Measurements from ENCODE around the gene PWP2. TPM values are rescaled to one million over a fixed set of nuclear protein-coding genes. Genes with fewer than 3 reads are reported as not detected.
"Not testable (repeated sequence)": the region's sequence is repeated elsewhere in the genome, so short reads cannot be mapped to it uniquely, and the experiment has no call there.

PWP2 gene
- total RNA-seq, 1 experiment from 2014 or later = 8.2 TPM

GRCh38 chr21:44154816-44155230, 47.6 kb downstream of the PWP2 start:
- H3K9me2 ChIP-seq (replicated peaks; ENCODE audit: low read length); ATAC-seq; H3K36me3 ChIP-seq (ENCODE audit: low read depth, low read length); H4K20me1 ChIP-seq (ENCODE audit: low read length); DNase-seq; intact Hi-C loops (cut with micrococcal nuclease); H3K9me3 ChIP-seq (ENCODE audit: low read length); CTCF ChIA-PET; H3K79me2 ChIP-seq (ENCODE audit: low read length); H3K4me1 ChIP-seq (ENCODE audit: insufficient read depth, low read length); H2AFZ ChIP-seq (ENCODE audit: low read length); H3K4me2 ChIP-seq (ENCODE audit: low read length); POLR2A ChIA-PET (ENCODE audit: unreplicated experiment); H3K27me3 ChIP-seq (ENCODE audit: low read length); H3K4me3 ChIP-seq (ENCODE audit: low read length); H3F3A ChIP-seq (ENCODE audit: low read length, unreplicated experiment); H3K9ac ChIP-seq (ENCODE audit: low read length); BruUV-seq (replicated peaks); H3K27ac ChIP-seq (ENCODE audit: low read length): not testable (repeated sequence)

DNA sequence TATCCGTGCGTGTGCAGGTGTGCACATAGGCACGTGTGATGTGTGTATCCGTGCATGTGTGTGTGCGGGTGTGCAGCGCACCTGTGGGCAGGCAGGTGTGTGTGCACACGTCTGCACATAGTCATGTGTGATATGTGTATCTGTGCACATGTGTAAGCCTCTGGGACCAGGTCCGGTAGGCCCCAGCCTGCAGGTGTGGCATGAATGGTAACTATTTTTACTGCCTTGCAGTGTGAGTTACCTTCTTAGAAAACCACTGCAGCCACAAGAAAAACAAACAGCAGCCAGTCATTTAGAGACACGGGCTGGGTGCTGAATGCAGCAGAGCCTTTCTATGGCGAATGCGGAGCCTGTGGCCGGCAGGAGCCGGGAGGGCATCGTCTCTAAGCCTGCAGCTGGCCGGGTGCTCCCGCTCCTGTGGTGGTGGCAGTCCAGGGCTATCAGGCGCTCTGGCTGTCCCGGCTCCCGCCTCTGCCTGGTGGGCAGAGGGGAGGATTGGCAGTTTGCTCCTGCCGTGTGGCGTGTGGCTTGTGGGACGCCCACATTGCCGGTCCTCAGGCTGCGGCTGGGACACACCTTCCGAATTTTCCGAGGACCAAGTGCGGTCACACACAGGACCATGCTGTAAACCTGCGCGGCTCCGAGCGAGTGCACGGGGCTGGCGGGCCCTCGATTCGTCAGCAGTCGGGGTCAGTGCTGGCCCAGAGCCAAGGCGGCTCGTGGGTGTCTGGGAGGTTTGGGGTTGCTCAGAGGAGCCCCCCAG, 48.2 kb downstream of the PWP2 start:
- BruUV-seq (replicated peaks); H3F3A ChIP-seq (ENCODE audit: low read length, unreplicated experiment); H4K20me1 ChIP-seq (ENCODE audit: low read length); H3K27ac ChIP-seq (ENCODE audit: low read length); H3K4me2 ChIP-seq (ENCODE audit: low read length); H3K9ac ChIP-seq (ENCODE audit: low read length); CTCF ChIA-PET; H3K79me2 ChIP-seq (ENCODE audit: low read length); H3K4me3 ChIP-seq (ENCODE audit: low read length); intact Hi-C loops (cut with micrococcal nuclease); H3K36me3 ChIP-seq (ENCODE audit: low read depth, low read length); H3K9me2 ChIP-seq (replicated peaks; ENCODE audit: low read length); H3K9me3 ChIP-seq (ENCODE audit: low read length); H3K27me3 ChIP-seq (ENCODE audit: low read length); ATAC-seq; H3K4me1 ChIP-seq (ENCODE audit: insufficient read depth, low read length); DNase-seq; H2AFZ ChIP-seq (ENCODE audit: low read length); POLR2A ChIA-PET (ENCODE audit: unreplicated experiment): not testable (repeated sequence)

DNA sequence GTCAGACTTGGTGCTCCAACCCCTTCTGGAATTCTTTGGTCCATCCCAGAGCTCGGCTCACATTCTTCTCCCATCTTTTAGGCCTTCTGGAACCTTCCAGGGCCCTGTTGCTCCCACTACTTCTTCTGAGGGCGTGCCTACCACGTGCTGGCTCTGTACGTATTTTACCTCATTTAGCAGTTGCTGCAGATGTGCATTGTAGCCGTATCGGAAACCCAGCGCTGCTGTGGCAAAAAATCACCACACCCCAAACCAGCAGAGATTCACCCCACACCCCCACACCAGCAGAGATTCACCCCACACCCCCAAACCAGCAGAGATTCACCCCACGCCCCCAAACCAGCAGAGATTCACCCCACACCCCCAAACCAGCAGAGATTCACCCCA, 48.8 kb downstream of the PWP2 start:
- H3K9me3 ChIP-seq (ENCODE audit: low read length); POLR2A ChIA-PET (ENCODE audit: unreplicated experiment); H4K20me1 ChIP-seq (ENCODE audit: low read length); H3K4me1 ChIP-seq (ENCODE audit: insufficient read depth, low read length); DNase-seq; CTCF ChIA-PET; H3K27ac ChIP-seq (ENCODE audit: low read length); H2AFZ ChIP-seq (ENCODE audit: low read length); intact Hi-C loops (cut with micrococcal nuclease); H3K4me2 ChIP-seq (ENCODE audit: low read length); H3F3A ChIP-seq (ENCODE audit: low read length, unreplicated experiment); H3K9me2 ChIP-seq (replicated peaks; ENCODE audit: low read length); H3K9ac ChIP-seq (ENCODE audit: low read length); H3K4me3 ChIP-seq (ENCODE audit: low read length); ATAC-seq; BruUV-seq (replicated peaks); H3K79me2 ChIP-seq (ENCODE audit: low read length); H3K27me3 ChIP-seq (ENCODE audit: low read length); H3K36me3 ChIP-seq (ENCODE audit: low read depth, low read length): not testable (repeated sequence)

DNA sequence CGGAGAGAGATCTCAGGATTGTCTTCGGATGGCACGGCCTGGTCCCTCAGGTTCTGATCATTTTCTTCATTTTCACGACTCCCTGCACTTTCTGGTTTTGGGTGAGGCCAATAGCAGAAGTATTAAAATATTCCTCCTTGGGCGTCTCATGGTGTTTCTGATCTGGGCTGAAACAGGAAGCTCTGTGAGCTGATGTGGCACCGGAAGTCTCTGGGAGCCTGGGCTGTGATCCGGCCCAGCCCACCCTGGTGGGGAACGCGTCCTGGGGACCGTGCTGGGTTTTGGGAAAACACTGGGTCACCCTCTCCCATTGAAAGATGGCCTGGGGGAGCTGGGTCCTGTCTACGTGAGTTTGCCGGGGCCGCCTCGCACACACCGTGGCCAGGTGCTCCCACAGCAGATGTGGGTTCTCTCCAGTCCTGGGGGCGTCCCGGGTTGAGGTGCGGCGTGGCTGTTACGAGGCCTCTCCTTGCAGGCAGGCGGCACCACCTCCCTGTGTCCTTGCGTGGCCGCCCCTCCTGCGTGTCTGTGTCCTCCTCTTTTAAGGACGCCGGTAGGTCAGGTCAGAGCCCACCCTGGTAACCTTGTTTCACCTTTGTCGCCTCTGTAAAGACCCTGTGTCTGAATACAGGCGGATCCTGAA, 50.4 kb downstream of the PWP2 start:
- H3K27ac ChIP-seq (ENCODE audit: low read length); ATAC-seq; CTCF ChIA-PET; H3K79me2 ChIP-seq (ENCODE audit: low read length); intact Hi-C loops (cut with micrococcal nuclease); H3K9me2 ChIP-seq (replicated peaks; ENCODE audit: low read length); H4K20me1 ChIP-seq (ENCODE audit: low read length); H3K4me2 ChIP-seq (ENCODE audit: low read length); DNase-seq; H3K9ac ChIP-seq (ENCODE audit: low read length); H3K36me3 ChIP-seq (ENCODE audit: low read depth, low read length); BruUV-seq (replicated peaks); H3F3A ChIP-seq (ENCODE audit: low read length, unreplicated experiment); H3K4me1 ChIP-seq (ENCODE audit: insufficient read depth, low read length); H3K27me3 ChIP-seq (ENCODE audit: low read length); POLR2A ChIA-PET (ENCODE audit: unreplicated experiment); H3K9me3 ChIP-seq (ENCODE audit: low read length); H2AFZ ChIP-seq (ENCODE audit: low read length); H3K4me3 ChIP-seq (ENCODE audit: low read length): not testable (repeated sequence)

DNA sequence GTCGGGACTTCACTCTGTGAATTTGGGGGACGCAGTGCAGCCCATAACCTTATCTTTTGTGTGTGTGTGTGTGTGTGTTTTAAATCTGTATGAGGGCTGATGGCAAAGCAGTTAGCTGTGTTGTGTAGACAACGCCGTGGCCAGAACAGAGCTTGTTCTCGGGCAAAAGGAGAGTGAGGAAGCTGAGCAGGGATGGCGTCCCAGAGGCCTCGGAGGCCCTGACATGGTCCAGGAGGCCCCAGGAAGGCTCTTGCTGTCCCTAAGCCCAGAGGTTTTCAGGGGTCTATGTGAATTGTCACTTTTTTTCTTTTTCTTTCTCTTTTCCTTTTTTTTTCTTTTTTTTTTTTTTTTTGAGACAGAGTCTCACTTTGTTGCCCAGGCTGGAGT, 50.9 kb downstream of the PWP2 start:
- H3K9me2 ChIP-seq (replicated peaks; ENCODE audit: low read length); H3K4me3 ChIP-seq (ENCODE audit: low read length); H3K4me2 ChIP-seq (ENCODE audit: low read length); H3K9me3 ChIP-seq (ENCODE audit: low read length); POLR2A ChIA-PET (ENCODE audit: unreplicated experiment); H3K79me2 ChIP-seq (ENCODE audit: low read length); H3K4me1 ChIP-seq (ENCODE audit: insufficient read depth, low read length); H3K9ac ChIP-seq (ENCODE audit: low read length); H2AFZ ChIP-seq (ENCODE audit: low read length); CTCF ChIA-PET; H3F3A ChIP-seq (ENCODE audit: low read length, unreplicated experiment); DNase-seq; H3K36me3 ChIP-seq (ENCODE audit: low read depth, low read length); ATAC-seq; BruUV-seq (replicated peaks); H3K27ac ChIP-seq (ENCODE audit: low read length); H3K27me3 ChIP-seq (ENCODE audit: low read length); intact Hi-C loops (cut with micrococcal nuclease); H4K20me1 ChIP-seq (ENCODE audit: low read length): not testable (repeated sequence)

DNA sequence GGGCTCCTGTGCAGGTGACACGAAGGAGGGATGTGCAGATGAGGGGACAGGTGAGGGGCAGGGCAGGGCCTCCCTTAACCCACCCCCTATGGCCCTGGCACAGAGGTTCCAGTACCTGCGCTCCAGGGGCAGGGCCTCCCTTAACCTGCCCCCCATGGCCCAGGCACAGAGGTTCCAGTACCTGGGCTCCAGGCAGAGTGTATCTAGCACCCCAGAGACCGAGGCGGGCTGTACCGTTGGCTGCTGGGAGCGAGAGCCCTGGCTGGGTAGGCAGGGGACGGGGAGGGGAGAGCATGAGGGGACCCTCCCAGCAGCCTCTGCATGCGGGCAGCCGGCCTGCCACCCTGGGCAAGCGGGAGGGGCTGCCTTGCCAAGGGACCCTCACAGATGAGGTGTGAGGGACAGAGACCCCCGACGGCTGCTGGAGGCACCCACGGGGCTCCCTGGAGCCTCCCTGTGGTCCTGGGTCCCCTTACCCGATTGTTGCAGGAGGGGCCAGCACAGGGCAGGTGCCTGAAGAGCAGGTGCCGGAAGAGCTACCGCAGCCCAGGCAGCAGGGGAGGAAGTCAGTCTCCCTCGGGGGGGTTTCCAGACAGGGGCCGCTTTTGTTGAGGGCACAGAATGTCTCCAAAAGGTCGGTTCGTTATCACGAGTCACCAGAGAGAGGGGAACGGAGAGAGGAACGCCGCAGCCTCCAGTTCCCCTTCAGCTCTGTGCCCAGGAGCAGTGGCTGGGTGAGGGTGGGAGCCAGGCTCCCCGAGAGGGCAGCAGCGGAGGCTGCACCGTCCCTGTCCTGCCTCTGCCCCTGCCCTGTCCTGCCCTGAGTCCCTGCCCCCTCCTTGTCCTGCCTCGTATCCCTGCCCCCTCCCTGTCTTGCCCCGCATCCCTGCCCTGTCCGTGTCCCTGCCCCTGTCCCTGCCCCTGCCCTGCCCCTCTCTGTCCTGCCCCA, 52.4 kb downstream of the PWP2 start:
- POLR2A ChIA-PET (ENCODE audit: unreplicated experiment); ATAC-seq; BruUV-seq (replicated peaks): not testable (repeated sequence)

More for the DNA sequence above, 52.4 kb downstream of the PWP2 start:
- DNase-seq; intact Hi-C loops (cut with micrococcal nuclease); H3K36me3 ChIP-seq (ENCODE audit: low read depth, low read length); H3K4me3 ChIP-seq (ENCODE audit: low read length); H3K9me2 ChIP-seq (replicated peaks; ENCODE audit: low read length); H3K27ac ChIP-seq (ENCODE audit: low read length); H3F3A ChIP-seq (ENCODE audit: low read length, unreplicated experiment); H3K79me2 ChIP-seq (ENCODE audit: low read length); H2AFZ ChIP-seq (ENCODE audit: low read length); CTCF ChIA-PET; H3K9me3 ChIP-seq (ENCODE audit: low read length); H4K20me1 ChIP-seq (ENCODE audit: low read length); H3K4me1 ChIP-seq (ENCODE audit: insufficient read depth, low read length); H3K4me2 ChIP-seq (ENCODE audit: low read length); H3K27me3 ChIP-seq (ENCODE audit: low read length); H3K9ac ChIP-seq (ENCODE audit: low read length): not testable (repeated sequence)
